Aorta (tissue), 5 donors: Measurements from ENCODE around the gene CACTIN. TPM values are rescaled to one million over a fixed set of nuclear protein-coding genes. Genes with fewer than 3 reads are reported as not detected.

Source experiments
- ATAC-seq: fragments of 200-7000 bp; cut with Tn5 transposase; one replicate; pipeline ENCODE4 v1.9.1; 2022; ENCODE audit warnings: moderate library complexity; ENCODE audit not compliant: low FRiP score
- DNase-seq, 2 donors: peaks; one replicate each; pipeline ENCODE4 v3.0.0-alpha.2; 2020
- H3K27ac ChIP-seq, 2 donors: one replicate each; pipeline ENCODE4 v1.5.1; 2013; ENCODE audit warnings: low read length in 2 of 2, mild to moderate bottlenecking in 2 of 2, moderate library complexity in 2 of 2, control low read depth in 1 of 2, inconsistent platforms in 1 of 2, low read depth in 1 of 2
- H3K27me3 ChIP-seq, 2 donors: one replicate each; pipeline ENCODE4 v1.6.1; 2013; ENCODE audit warnings: control low read depth in 1 of 2, low read length in 1 of 2, mild to moderate bottlenecking in 1 of 2, moderate library complexity in 1 of 2; ENCODE audit not compliant: insufficient read depth in 2 of 2, control insufficient read depth in 1 of 2
- H3K36me3 ChIP-seq, 2 donors: one replicate each; pipeline ENCODE4 v1.6.1; 2013; ENCODE audit warnings: control low read depth in 1 of 2, low read length in 1 of 2, mild to moderate bottlenecking in 1 of 2; ENCODE audit not compliant: insufficient read depth in 2 of 2, control insufficient read depth in 1 of 2
- H3K4me1 ChIP-seq, 2 donors: one replicate each; pipeline ENCODE4 v1.6.1; 2013; ENCODE audit warnings: low read length in 2 of 2, control low read depth in 1 of 2, mild to moderate bottlenecking in 1 of 2, moderate library complexity in 1 of 2; ENCODE audit not compliant: insufficient read depth in 2 of 2, control insufficient read depth in 1 of 2
- H3K4me3 ChIP-seq, 2 donors: one replicate each; pipeline ENCODE4 v1.5.1; 2013; ENCODE audit warnings: low read length in 2 of 2, control low read depth in 1 of 2, mild to moderate bottlenecking in 1 of 2
- H3K9me3 ChIP-seq: one replicate; pipeline ENCODE4 v1.6.1; 2013; ENCODE audit warnings: mild to moderate bottlenecking, low read length; ENCODE audit not compliant: control insufficient read depth
- WGBS, 2 donors: extraction: QIAGEN DNeasy Blood & Tissue Kit; methylation state at CpG; one replicate each; pipeline ENCODE4 v1.1.7; 2013; 5-methylcytosine and 5-hydroxymethylcytosine counted together
- intact Hi-C, 2 donors: fragments of 100-400 bp; cut with DNase I; formaldehyde crosslinking; loops; one replicate each; pipeline versions ENCODE4 v1.14.2 to v1.15.0; 2022
- polyA plus RNA-seq, 2 donors: library from polyadenylated mRNA; stranded (reverse); fragments of 200-250 nt; gene quantifications; one replicate each; pipeline ENCODE4 v1.2.3, GENCODE V29; 2013
- total RNA-seq, 2 donors: library from RNA; stranded (reverse); fragmentation: NEBNext Ultra II Directional; extraction: Animal tissue kit (Norgen Biotek cat#: 25700); gene quantifications; one replicate each; pipeline ENCODE4 v1.2.1, GENCODE V29; 2021
- donor health status: healthy with polysubstance abuse.
- donor health status: Bipolar disorder and iron deficiency.
- donor health status: DM: no; HTN: no; CAD: no.
- donor health status: DM: no; HTN: no; CAD: no.
- donor health status: DM: yes; HTN: yes; CAD: no.

CACTIN gene
- total and polyA plus RNA-seq, 4 donors: 4.5 to 19.3 (median 17.3) TPM

GRCh38 chr19:3617463-3617862 is 9.1 kb downstream of the CACTIN start:
- WGBS, 2 donors: 81 to 82% methylated on average over 19 of the region's 19 CpGs
- Histone ChIP-seq H3K36me3 (no peaks in the 10 kb centered on the region), H3K4me1 (no peaks in the 10 kb centered on the region), H3K27ac (no peak overlapping the region), H3K9me3 (no peaks in the 10 kb centered on the region), H3K27me3 (no peaks in the 10 kb centered on the region), H3K4me3 (no peak overlapping the region)
- ATAC-seq: no peak
- intact Hi-C loops: loop anchor here in 1 of 2 donors (10.0 kb wide), 1 partner anchor 313 kb away; no protein-coding TSS in a partner anchor
- DNase-seq: peak in 1 of 2 donors; percentile 46

DNA sequence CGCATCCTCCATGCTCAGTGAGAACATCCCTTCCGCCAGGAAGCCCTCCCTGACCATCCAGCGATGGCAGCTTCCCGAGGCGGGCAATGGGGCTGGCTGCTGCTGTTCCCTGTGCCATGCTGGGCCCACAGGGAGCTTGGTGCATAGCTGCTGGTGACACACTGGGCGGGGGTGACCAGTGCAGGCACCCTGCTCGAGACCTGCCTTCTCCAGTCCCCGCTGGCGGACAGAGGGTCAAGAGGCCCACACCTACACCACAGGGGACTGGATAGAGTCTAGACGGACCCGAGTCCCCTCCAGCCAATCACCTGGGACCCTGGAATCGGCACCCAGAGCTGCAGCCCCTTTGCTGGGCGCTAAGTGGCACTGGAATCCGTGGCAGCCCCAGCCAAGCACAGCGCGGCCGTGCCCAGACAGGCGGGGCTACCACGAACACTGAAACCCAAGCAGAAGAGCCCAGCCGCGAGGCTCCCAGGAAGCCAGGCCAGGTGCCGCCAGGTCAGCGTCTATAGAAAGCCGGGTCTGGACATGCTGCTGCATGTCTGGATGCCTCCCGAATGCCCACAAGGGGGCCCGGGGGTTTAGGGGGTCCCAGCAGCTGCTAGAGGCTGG is 11.0 kb downstream of the CACTIN start:
- peak; percentile 45 to 48 for DNase-seq
- 84 to 90% methylated on average over 26 of the region's 26 CpGs for WGBS, 2 donors
- Histone ChIP-seq H3K27ac (no peak overlapping the region), H3K4me3 (no peak overlapping the region), H3K4me1 (no peaks in the 10 kb centered on the region), H3K9me3 (no peaks in the 10 kb centered on the region), H3K27me3 (no peaks in the 10 kb centered on the region), H3K36me3 (no peaks in the 10 kb centered on the region)
- intact Hi-C loops: loop anchor here in 1 of 2 donors (10.0 kb wide), 1 partner anchor 311 kb away; no protein-coding TSS in a partner anchor
- no peak for ATAC-seq

DNA sequence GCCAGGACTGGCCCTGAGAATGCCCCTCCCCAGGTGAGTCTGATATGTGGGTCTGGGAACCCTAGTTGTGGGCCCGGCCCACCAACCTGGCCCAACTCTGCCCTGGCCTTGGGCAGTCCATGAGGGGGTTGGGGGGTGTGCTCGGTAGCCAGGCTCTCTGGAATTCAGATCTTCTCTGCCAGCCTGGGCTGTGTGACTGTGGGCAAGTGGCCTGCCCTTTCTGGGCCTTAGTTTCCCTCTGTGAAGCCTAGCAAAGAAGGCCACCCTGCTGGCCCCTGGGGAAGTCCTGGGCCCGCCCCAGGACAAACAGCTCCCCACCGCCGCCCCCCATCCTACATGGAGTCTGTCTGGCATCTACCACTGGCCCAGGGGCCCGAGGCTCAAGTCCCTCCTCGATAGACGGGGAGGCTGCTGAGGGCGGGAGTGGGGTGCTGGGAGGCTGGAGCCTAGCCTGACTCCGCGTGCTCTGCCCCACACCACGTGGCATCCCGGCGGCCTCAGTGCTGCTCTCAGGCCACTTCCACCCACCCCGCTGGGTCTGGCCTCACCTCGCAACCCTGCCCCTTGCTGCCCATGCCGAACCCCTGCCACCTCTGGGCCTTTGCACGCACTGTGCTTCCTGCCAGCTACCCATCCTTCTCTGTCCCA is 11.6 kb downstream of the CACTIN start:
- Histone ChIP-seq H3K36me3 (no peaks in the 10 kb centered on the region), H3K4me3 (no peak overlapping the region), H3K9me3 (no peaks in the 10 kb centered on the region), H3K4me1 (no peaks in the 10 kb centered on the region), H3K27ac (no peak overlapping the region), H3K27me3 (no peaks in the 10 kb centered on the region)
- WGBS, 2 donors: 87 to 91% methylated on average over 17 to 18 of the region's 18 CpGs
- ATAC-seq (no peak), DNase-seq (peak in 1 of 2 donors; percentile 60)
- intact Hi-C loops: loop anchor here in 1 of 2 donors (10.0 kb wide), 1 partner anchor 310 kb away; no protein-coding TSS in a partner anchor

GRCh38 chr19:3613818-3614661 is 12.6 kb downstream of the CACTIN start:
- H3K27ac ChIP-seq: no peak overlapping the region
- ATAC-seq: no peak
- DNase-seq: peak in 1 of 2 donors; percentile 42
- H3K4me3 ChIP-seq: no peak overlapping the region
- no peaks in the 10 kb centered on the region for H3K27me3 ChIP-seq
- WGBS, 2 donors: 75 to 83% methylated on average over 33 to 39 of the region's 39 CpGs
- H3K36me3 ChIP-seq: no peaks in the 10 kb centered on the region
- intact Hi-C loops: loop anchor here in 1 of 2 donors (10.0 kb wide), 1 partner anchor 309 kb away; no protein-coding TSS in a partner anchor
- no peaks in the 10 kb centered on the region for H3K9me3 ChIP-seq
- H3K4me1 ChIP-seq: no peaks in the 10 kb centered on the region

DNA sequence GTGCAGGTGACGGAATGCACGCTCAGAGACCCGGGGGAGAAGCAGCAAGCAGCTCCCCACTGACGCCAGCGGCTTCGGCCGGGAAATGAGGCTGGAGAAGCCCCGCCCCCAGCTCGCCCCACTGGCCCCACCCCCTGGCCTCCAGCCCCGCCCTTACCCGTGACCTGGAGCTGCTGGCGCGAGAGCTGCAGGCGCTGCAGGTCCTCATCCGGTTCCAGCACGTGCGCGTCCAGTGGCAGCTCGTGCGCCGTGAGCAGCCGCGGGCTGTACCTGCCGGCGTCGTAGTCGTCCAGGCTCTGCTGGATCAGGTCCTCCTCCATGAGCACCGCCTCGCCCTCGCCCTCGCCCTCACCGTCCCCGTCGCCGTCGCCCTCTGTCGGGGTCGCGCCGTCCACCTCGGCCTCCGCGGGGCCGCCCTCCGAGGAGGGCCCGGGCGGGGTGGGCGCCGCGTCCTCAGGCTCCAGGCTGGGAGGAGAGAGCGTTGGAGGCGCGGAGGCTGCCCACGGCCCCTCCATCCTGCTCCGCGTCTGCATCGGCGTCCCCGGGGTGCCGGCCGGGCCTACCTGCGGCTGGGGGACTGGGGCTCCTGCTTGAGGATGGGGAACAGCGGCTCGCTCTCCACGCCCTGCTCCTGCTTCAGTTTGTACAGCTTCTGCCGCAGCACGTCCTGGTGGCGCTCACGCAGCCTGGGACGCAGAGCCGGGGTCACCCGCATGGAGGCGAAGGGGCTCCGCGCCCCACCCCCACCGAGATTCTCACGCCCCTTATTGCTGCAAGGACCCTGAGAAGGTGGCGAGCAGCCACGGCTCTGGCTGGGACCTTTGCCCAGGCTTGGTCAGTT is 13.5 kb downstream of the CACTIN start:
- intact Hi-C loops: loop anchor here in 1 of 2 donors (10.0 kb wide), 1 partner anchor 308 kb away; no protein-coding TSS in a partner anchor

GRCh38 chr19:3612330-3612729 is 14.3 kb downstream of the CACTIN start:
- Histone ChIP-seq H3K27ac (no peak overlapping the region), H3K4me3 (no peak overlapping the region), H3K9me3 (no peaks in the 10 kb centered on the region), H3K27me3 (no peaks in the 10 kb centered on the region), H3K36me3 (no peaks in the 10 kb centered on the region), H3K4me1 (no peaks in the 10 kb centered on the region)
- no peak for ATAC-seq
- WGBS, 2 donors: 97 to 98% methylated on average over 33 of the region's 33 CpGs
- intact Hi-C loops: loop anchor here in 1 of 2 donors (10.0 kb wide), 1 partner anchor 308 kb away; no protein-coding TSS in a partner anchor
- peak; percentile 41 to 74 for DNase-seq

More for the DNA sequence above, 13.5 kb downstream of the CACTIN start:
- Histone ChIP-seq H3K36me3 (no peaks in the 10 kb centered on the region), H3K27ac (no peak overlapping the region), H3K4me1 (no peaks in the 10 kb centered on the region), H3K9me3 (no peaks in the 10 kb centered on the region), H3K27me3 (no peaks in the 10 kb centered on the region), H3K4me3 (no peak overlapping the region)
- DNase-seq (peak; percentile 52 to 80), ATAC-seq (no peak)
- WGBS, 2 donors: 85 to 88% methylated on average over 76 to 79 of the region's 79 CpGs

GRCh38 chr19:3611841-3612240 is 14.7 kb downstream of the CACTIN start:
- DNase-seq: peak; percentile 54 to 74
- Histone ChIP-seq H3K9me3 (no peaks in the 10 kb centered on the region), H3K4me1 (no peaks in the 10 kb centered on the region), H3K4me3 (no peak overlapping the region), H3K27me3 (no peaks in the 10 kb centered on the region), H3K27ac (no peak overlapping the region), H3K36me3 (no peaks in the 10 kb centered on the region)
- WGBS, 2 donors: 96% methylated on average over 36 of the region's 36 CpGs
- no peak for ATAC-seq
- intact Hi-C loops: loop anchor here in 1 of 2 donors (10.0 kb wide), 1 partner anchor 307 kb away; no protein-coding TSS in a partner anchor
